ENCODE measurements around the gene EPHB1. TPM values are rescaled to one million over a fixed set of nuclear protein-coding genes. Genes with fewer than 3 reads are reported as not detected.

The EPHB1 gene
- total RNA-seq, 2 experiments from 2014 or later, result 0.39 to 0.91 TPM

DNA sequence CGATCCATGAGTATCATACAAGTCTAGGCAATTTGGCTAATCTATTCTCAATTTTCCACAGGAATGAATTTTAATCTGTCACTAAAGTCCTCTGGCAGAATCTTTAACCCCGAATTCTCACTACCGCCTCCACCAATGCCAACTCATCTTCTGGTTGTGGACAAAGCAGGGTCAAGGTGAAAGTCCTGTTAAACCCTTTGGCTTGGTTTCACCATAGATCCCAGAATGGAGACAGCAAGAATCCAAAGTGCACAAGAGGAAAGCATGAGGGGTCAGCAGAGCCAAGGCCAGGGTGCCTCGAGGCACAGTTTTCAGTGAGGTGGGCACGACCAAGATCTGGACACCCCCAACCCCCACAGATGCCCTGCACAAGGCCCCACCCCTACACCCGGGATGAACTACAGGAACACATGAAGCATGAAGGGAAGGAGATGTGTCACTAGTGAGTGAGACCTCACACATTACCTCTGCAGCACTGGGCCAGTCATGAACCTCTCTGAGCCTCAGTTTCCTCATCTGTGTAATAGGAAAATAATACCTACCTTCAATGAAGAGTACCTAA, 466.2 kb downstream of the EPHB1 start:
- no peak overlapping the region for H3K4me3 Mint-ChIP-seq
- no peaks in the 10 kb centered on the region for H3K27me3 Mint-ChIP-seq
- POLR2A ChIA-PET, result no interaction called here
- H3K27ac Mint-ChIP-seq, result no peak overlapping the region
- ATAC-seq (ENCODE audit: low read depth) (no peak), DNase-seq (no peak)
- H3K4me1 Mint-ChIP-seq, result no peaks in the 10 kb centered on the region
- H3K36me3 Mint-ChIP-seq, result no peaks in the 10 kb centered on the region
- H3K9me3 Mint-ChIP-seq, result no peaks in the 10 kb centered on the region

DNA sequence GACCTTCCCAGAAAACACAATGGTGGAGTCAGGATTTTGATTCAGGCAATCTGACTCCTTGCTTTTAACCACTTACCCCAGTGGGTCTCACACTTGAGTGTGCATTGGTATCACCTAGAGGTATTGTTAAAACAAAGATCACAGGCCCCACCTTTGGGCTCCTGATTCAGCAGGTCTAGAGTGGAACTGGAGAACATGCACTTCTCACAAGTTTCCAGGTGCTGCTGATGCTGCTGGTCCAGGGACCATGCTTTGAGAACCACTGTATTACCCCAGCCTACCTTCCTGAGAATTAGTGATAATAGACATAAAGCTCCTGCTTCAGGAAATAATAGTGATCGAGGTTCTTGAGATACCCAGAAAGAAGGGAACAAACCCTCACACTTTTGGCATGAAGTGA, 466.9 kb downstream of the EPHB1 start:
- DNase-seq (no peak), ATAC-seq (ENCODE audit: low read depth) (no peak)
- Mint-ChIP-seq H3K9me3 (no peaks in the 10 kb centered on the region), H3K4me3 (no peak overlapping the region), H3K27me3 (no peaks in the 10 kb centered on the region), H3K36me3 (no peaks in the 10 kb centered on the region), H3K4me1 (no peaks in the 10 kb centered on the region), H3K27ac (no peak overlapping the region)
- POLR2A ChIA-PET, result no interaction called here

DNA sequence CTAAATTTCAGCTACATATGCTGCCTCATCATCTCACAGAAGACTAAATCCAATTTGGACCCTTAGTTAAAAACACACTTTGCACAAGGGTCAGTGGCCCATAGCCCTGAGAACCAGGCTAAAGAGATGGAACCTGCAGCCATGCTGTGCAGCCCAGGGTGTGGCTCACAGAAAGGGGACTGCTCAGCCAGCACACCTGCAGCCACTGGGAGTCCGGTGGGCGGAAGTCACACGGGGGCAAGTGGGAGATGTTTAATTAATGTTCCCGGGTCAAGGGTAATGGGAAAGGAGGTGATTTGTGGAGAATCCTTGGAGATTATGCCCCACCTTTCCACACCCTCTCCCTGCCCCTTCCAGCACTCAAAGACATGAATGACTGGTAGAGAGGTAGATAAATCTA, 467.4 kb downstream of the EPHB1 start:
- POLR2A ChIA-PET, result no interaction called here
- Mint-ChIP-seq H3K27me3 (no peaks in the 10 kb centered on the region), H3K4me1 (no peaks in the 10 kb centered on the region)

DNA sequence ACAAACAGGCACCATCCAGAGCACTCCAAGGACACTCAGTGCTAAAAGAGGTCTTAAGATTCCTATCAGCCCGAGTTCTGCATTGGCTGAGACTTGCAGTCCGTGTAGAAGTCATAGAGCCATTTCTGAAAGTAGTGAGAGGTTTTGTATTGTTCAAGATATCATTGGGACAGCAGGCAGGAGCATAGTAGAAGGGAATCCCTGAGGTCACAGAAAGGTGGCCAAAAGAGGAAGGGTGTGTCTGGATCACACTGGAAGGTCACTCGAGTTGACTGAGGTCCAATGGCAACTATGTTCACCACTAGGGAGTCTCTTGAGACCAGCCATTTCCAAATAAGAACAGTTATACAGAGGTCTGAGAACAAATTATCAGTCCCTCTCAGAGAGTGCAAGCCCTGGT, 468.3 kb downstream of the EPHB1 start:
- no peak for DNase-seq
- POLR2A ChIA-PET, result no interaction called here

More for the DNA sequence above, 467.4 kb downstream of the EPHB1 start:
- no peaks in the 10 kb centered on the region for H3K9me3 Mint-ChIP-seq
- no peak overlapping the region for H3K4me3 Mint-ChIP-seq
- ATAC-seq (ENCODE audit: low read depth), result no peak
- no peak for DNase-seq
- no peaks in the 10 kb centered on the region for H3K36me3 Mint-ChIP-seq
- H3K27ac Mint-ChIP-seq, result no peak overlapping the region

DNA sequence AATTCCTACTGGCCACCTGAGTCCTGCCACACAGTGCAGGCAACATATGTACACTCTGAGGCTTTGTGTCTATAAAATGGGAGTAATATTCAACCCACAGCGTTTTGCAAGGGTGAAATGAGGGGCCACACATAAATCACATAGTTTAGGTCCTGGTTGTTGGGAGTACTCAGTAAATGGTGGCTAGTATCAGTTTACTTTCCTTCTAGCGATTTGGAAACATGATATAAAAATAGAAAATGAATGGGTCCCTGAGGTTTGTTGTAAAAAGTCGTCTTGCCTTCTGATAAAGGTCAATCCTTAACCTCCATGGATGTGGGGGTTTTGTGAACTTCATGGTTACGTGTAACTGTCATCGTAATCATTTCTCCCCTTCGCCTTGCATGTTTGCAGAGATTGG, 472.4 kb downstream of the EPHB1 start:
- Mint-ChIP-seq H3K27ac (no peak overlapping the region), H3K27me3 (no peaks in the 10 kb centered on the region), H3K4me1 (no peaks in the 10 kb centered on the region), H3K36me3 (no peaks in the 10 kb centered on the region), H3K4me3 (no peak overlapping the region), H3K9me3 (no peaks in the 10 kb centered on the region)
- POLR2A ChIA-PET, result no interaction called here
- ATAC-seq (ENCODE audit: low read depth), result no peak
- DNase-seq, result no peak

More for the DNA sequence above, 468.3 kb downstream of the EPHB1 start:
- ATAC-seq (ENCODE audit: low read depth), result no peak
- Mint-ChIP-seq H3K36me3 (no peaks in the 10 kb centered on the region), H3K27me3 (no peaks in the 10 kb centered on the region), H3K9me3 (no peaks in the 10 kb centered on the region), H3K4me3 (no peak overlapping the region), H3K27ac (no peak overlapping the region), H3K4me1 (no peaks in the 10 kb centered on the region)

DNA sequence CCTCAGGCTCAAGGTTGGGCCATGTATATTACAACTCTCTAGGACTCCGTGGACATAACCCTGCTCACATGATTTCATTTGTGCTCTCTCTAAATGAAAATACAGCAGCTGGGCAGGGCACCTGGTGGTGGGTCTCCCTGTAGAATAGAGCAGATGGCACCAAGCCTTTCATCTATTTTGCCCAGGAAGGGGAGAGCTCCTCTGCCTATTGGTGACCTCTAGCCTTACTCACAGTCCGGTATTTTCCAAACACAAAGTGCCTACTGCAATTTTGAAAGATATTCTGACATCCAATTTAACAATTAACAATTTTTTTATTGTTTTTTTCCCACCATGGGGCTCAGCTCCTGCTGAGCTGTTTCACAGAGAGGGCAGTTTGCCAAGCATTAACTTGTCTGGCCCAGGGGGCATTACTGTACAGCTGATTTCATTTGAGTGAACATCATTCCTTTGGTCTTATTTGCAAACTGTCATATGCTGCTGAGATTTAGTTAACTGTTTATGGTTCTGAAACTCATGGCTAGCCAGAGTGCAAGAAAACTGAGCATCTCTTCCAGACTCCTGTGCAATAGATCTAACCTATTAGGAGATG, 474.0 kb downstream of the EPHB1 start:
- no peak for DNase-seq
- Mint-ChIP-seq H3K4me3 (no peak overlapping the region), H3K27ac (no peak overlapping the region), H3K9me3 (no peaks in the 10 kb centered on the region), H3K4me1 (no peaks in the 10 kb centered on the region), H3K27me3 (no peaks in the 10 kb centered on the region), H3K36me3 (no peaks in the 10 kb centered on the region)
- POLR2A ChIA-PET, result no interaction called here
- no peak for ATAC-seq (ENCODE audit: low read depth)

DNA sequence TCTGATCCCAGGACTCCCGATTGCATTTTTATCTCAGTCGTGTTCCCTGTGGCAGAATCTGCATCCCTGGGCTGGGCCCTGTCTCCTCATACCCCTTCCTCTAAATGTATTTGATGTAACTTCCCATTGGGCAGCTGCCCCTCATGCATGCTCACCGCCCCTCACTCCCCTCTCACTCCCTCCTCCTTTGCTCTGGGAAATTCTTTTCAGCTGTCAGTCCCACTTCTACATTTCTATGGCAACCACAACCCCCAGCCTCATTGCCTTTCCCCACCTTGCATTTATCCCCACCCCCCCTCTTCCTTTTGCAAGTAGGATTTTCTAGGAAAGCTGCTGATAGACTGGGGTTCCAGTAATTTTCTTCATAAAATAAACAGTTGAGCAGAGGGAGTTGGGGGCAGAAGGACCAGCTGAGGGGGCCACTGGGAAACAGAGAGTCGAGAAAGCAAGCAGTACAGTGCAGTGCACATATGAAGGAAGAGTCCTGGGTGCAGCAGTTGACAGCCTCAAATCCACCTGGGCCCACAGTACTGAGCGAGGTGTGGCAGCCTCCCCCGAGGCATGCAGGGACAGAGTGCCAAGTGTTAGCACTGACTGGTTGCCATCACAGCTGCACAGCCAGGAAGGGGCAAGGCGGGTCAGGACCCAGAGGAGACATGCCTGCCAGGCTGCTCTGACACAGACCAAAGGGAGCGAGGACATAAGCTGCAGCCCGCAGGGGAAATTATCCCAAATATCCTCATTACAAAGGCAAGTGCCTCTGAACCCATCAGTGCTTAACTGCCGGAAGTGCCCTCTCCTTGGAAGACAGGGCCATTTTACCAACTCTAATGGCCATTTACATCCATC, 476.3 kb downstream of the EPHB1 start:
- H3K36me3 Mint-ChIP-seq, result no peaks in the 10 kb centered on the region
- H3K27me3 Mint-ChIP-seq, result no peaks in the 10 kb centered on the region
- H3K4me1 Mint-ChIP-seq, result no peaks in the 10 kb centered on the region
- DNase-seq (no peak), ATAC-seq (ENCODE audit: low read depth) (no peak)
- no peaks in the 10 kb centered on the region for H3K9me3 Mint-ChIP-seq
- H3K27ac Mint-ChIP-seq, result no peak overlapping the region
- POLR2A ChIA-PET, result no interaction called here
- H3K4me3 Mint-ChIP-seq, result no peak overlapping the region

DNA sequence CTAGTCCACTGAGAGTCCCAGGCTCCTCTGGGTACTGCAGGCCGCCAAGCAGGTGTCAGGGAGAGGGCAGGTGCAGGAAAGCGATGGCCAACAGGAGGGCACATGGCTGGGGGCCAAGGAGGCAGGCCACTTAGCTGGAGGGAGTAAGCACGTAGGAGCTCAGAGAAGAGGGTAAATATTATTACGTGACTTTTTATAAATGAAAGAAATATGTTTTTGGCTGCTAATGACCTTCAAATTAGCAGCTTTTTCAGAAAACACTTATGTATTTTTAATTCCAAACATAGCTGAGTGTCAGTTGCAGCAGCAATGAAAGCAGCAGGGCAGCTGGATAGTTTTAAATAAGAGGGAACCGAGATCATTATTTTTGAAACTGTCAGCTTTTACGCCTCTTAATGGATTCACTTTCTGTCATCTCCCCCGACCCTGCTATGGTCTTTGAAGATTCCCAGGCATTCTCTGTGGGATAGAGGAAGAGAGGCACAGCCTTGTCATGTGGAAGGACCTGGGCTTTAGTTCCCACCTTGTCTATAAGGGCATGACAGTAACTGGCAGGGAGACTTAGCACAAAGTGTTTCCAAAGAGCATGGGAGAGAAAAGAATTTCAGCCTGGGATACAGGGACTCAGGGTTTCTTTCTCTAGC, 477.1 kb downstream of the EPHB1 start:
- POLR2A ChIA-PET, result no interaction called here
- Mint-ChIP-seq H3K9me3 (no peaks in the 10 kb centered on the region), H3K4me1 (no peaks in the 10 kb centered on the region), H3K27ac (no peak overlapping the region), H3K36me3 (no peaks in the 10 kb centered on the region), H3K4me3 (no peak overlapping the region), H3K27me3 (no peaks in the 10 kb centered on the region)
- no peak for ATAC-seq (ENCODE audit: low read depth)
- no peak for DNase-seq

DNA sequence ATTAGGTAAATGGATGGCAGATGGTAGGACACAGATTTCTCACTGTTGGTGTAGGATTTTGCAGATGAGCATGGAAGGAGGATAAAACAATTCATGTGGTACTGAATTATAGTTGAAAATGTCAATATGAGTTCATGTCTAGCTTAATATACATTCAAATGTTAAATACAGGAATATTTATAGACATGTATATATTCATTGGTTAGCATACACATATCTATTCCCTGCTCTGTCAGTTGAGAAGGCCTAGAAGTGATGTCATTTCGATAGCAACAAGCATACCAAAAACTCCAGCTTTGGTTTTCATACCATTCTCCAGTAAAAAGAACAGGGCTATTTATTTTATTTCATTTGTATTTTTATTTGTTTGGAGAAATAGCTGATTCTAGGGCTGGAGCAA, 497.1 kb downstream of the EPHB1 start:
- Mint-ChIP-seq H3K36me3 (no peaks in the 10 kb centered on the region), H3K27me3 (no peaks in the 10 kb centered on the region), H3K4me3 (no peak overlapping the region), H3K9me3 (no peaks in the 10 kb centered on the region), H3K27ac (no peak overlapping the region), H3K4me1 (no peaks in the 10 kb centered on the region)
- POLR2A ChIA-PET, result no interaction called here
- ATAC-seq (ENCODE audit: low read depth) (no peak), DNase-seq (no peak)

DNA sequence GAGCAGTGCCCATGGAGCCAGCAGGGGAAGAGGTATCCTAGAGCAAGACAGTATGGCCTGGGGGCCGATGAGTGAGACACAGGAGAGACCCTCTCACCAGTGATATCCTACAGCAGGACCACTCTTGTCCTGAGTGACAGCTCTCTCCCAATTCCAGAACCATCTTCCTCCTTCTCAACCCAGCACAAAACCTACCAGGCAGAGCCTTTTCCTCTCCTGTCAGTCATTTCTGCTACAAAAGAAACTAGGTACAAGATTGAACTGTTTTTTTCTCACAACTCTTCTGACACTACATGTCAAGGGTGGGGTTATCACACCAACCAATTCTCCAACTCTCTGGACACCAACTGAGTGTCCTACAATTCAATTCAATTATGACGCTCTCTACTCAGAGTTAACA, 506.6 kb downstream of the EPHB1 start:
- H3K4me3 Mint-ChIP-seq, result no peak overlapping the region
- no peaks in the 10 kb centered on the region for H3K4me1 Mint-ChIP-seq
- no peaks in the 10 kb centered on the region for H3K36me3 Mint-ChIP-seq
- no peak for ATAC-seq (ENCODE audit: low read depth)
- POLR2A ChIA-PET, result no interaction called here
- no peak overlapping the region for H3K27ac Mint-ChIP-seq
- peaks cover 2% of the 10 kb centered on the region for H3K9me3 Mint-ChIP-seq
- DNase-seq, result no peak
- H3K27me3 Mint-ChIP-seq, result no peaks in the 10 kb centered on the region

DNA sequence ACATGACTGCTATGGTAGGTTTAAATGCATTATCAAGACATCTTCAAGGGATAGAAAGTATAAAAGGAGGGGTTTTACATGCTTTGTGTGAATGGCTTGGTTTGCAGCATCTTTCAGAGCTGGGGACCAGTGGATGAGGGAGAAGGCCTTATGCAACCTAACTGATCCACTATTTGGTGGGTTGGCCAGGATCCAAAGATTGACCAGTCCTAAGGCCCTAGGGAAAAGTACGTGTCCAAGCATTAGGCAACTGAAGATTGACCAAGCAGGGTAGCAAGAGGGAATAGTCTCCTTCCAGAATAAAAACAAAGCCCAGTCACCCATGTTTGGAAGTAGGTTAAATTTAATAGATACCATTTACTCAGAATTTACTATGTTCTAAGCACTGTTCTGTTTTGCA, 509.3 kb downstream of the EPHB1 start:
- Mint-ChIP-seq H3K4me3 (no peak overlapping the region), H3K9me3 (peaks cover 2% of the 10 kb centered on the region), H3K4me1 (no peaks in the 10 kb centered on the region), H3K36me3 (no peaks in the 10 kb centered on the region), H3K27ac (no peak overlapping the region), H3K27me3 (no peaks in the 10 kb centered on the region)
- POLR2A ChIA-PET, result no interaction called here
- no peak for DNase-seq
- no peak for ATAC-seq (ENCODE audit: low read depth)
